Measurements from ENCODE around the gene SRMS. TPM values are rescaled to one million over a fixed set of nuclear protein-coding genes. Genes with fewer than 3 reads are reported as not detected.

SRMS gene
- total RNA-seq, 1 experiment from 2014 or later: 3.2 TPM

GRCh38 chr20:63580796-63581461 is 33.4 kb upstream of the SRMS start:
- Histone ChIP-seq H3K9me2 (ENCODE audit: insufficient read depth) (no peaks in the 10 kb centered on the region), H3K79me2 (ENCODE audit: insufficient read depth, low read length) (no peaks in the 10 kb centered on the region), H3K36me3 (ENCODE audit: control insufficient read depth in 1 of 2, insufficient read depth in 2 of 2, low read length in 2 of 2) (no peaks in the 10 kb centered on the region), H3K9me3 (ENCODE audit: control insufficient read depth in 1 of 2, insufficient read depth in 1 of 2, low read depth in 1 of 2, low read length in 2 of 2) (no peaks in the 10 kb centered on the region), H3K4me1 (ENCODE audit: control insufficient read depth in 1 of 2, insufficient read depth in 2 of 2, low read length in 2 of 2) (peaks cover 0 to 8% of the 10 kb centered on the region in 2 experiments; a peak in 1 of 4 replicates), H3K27me3 (ENCODE audit: insufficient read depth, low read length) (no peaks in the 10 kb centered on the region), H3K4me3 (replicated peaks in 1 of 2; ENCODE audit: low read depth in 1 of 2, low read length in 2 of 2) (no peak overlapping the region), H3K4me2 (ENCODE audit: low read length) (peak overlapping the region; percentile 20; the same call in 1 of the 2 replicates), H4K20me1 (ENCODE audit: insufficient read depth) (no peaks in the 10 kb centered on the region), H2AFZ (ENCODE audit: low read depth, low read length, poor library complexity, severe bottlenecking) (no peak overlapping the region), H3K27ac (ENCODE audit: low read depth, low read length) (no peak overlapping the region; the same call in 1 of the 2 replicates), H3K9ac (ENCODE audit: low read length) (no peak overlapping the region)
- peak; percentile 52 for DNase-seq (ENCODE audit: low read depth, low spot score)
- ChIA-PET POLR2A (interaction anchor here (1.4 kb wide), 1 partner anchor 61 kb away, joined by 3 read pairs; no protein-coding TSS in a partner anchor), CTCF (interaction anchor here (0.8 to 1.0 kb wide), 3 partner anchors 43 to 393 kb away, joined by 3 to 5 read pairs (median 3); partner anchors contain the start of gene PTK6), RAD21 (ENCODE audit: low non-redundant PET in 1 of 2, low total read pairs in 2 of 2, uncharacterized antibody in 2 of 2, unreplicated experiment in 2 of 2) (no interaction called here)
- intact Hi-C loops (cut with micrococcal nuclease): loop anchor here (5.0 kb wide), 1 partner anchor 116 kb away; the partner anchor contains the start of gene TNFRSF6B
- TF ChIP-seq RAD21 (IDR thresholded peaks at IDR 0.05; ENCODE audit: low read depth) (peak; percentile 90), CTCF (IDR thresholded peaks at IDR 0.05 in 2 of 3, conservative IDR thresholded peaks at IDR 0.05 in 1 of 3; ENCODE audit: borderline replicate concordance in 1 of 3, insufficient read depth in 1 of 3, low read depth in 2 of 3, low read length in 2 of 3) (peak; percentile 54 to 61 (median 60); a peak in 5 of 6 replicates), FOSL1 (IDR thresholded peaks at IDR 0.05; ENCODE audit: low read depth) (no peak)
- peak; percentile 92 for ATAC-seq
- BruUV-seq (replicated peaks): no TSS peak

GRCh38 chr20:63579017-63579694 is 31.6 kb upstream of the SRMS start:
- H3K27ac ChIP-seq (ENCODE audit: low read depth, low read length): no peak overlapping the region
- no peak for ATAC-seq

More at GRCh38 chr20:63579017-63579694, 31.6 kb upstream of the SRMS start:
- H4K20me1 ChIP-seq (ENCODE audit: insufficient read depth): no peaks in the 10 kb centered on the region
- POLR2A ChIA-PET: no interaction called here
- H3K27me3 ChIP-seq (ENCODE audit: insufficient read depth, low read length): no peaks in the 10 kb centered on the region
- RAD21 ChIA-PET (ENCODE audit: low non-redundant PET in 1 of 2, low total read pairs in 2 of 2, uncharacterized antibody in 2 of 2, unreplicated experiment in 2 of 2): no interaction called here
- no peaks in the 10 kb centered on the region for H3K9me3 ChIP-seq (ENCODE audit: control insufficient read depth in 1 of 2, insufficient read depth in 1 of 2, low read depth in 1 of 2, low read length in 2 of 2)
- CTCF ChIA-PET: no interaction called here
- no peak overlapping the region for H3K9ac ChIP-seq (ENCODE audit: low read length)
- intact Hi-C loops (cut with micrococcal nuclease): loop anchor here (10.0 kb wide), 1 partner anchor 46 kb away; the partner anchor contains the start of gene GMEB2
- H3K4me3 ChIP-seq (replicated peaks in 1 of 2; ENCODE audit: low read depth in 1 of 2, low read length in 2 of 2): no peak overlapping the region
- no peak for TF ChIP-seq TCF7L2 (IDR thresholded peaks at IDR 0.05; ENCODE audit: borderline replicate concordance, extremely low read depth, insufficient read depth, insufficient read length)
- no peak for TF ChIP-seq FOSL1 (IDR thresholded peaks at IDR 0.05; ENCODE audit: low read depth)
- TF ChIP-seq ZFX (IDR thresholded peaks at IDR 0.05): no peak
- TF ChIP-seq ATF3 (IDR thresholded peaks at IDR 0.05): no peak
- no peak for TF ChIP-seq ELF1 (IDR thresholded peaks at IDR 0.05; ENCODE audit: borderline replicate concordance, low read depth)
- no peak for TF ChIP-seq RAD21 (IDR thresholded peaks at IDR 0.05; ENCODE audit: low read depth)
- TF ChIP-seq EGR1 (IDR thresholded peaks at IDR 0.05; ENCODE audit: low read depth): no peak
- TF ChIP-seq SRF (IDR thresholded peaks at IDR 0.05; ENCODE audit: low read depth): no peak
- peaks cover 10 to 26% of the 10 kb centered on the region in 2 experiments; a peak in 3 of 4 replicates for H3K4me1 ChIP-seq (ENCODE audit: control insufficient read depth in 1 of 2, insufficient read depth in 2 of 2, low read length in 2 of 2)
- H3K36me3 ChIP-seq (ENCODE audit: control insufficient read depth in 1 of 2, insufficient read depth in 2 of 2, low read length in 2 of 2): no peaks in the 10 kb centered on the region
- H3K9me2 ChIP-seq (ENCODE audit: insufficient read depth): no peaks in the 10 kb centered on the region
- no TSS peak for BruUV-seq (replicated peaks)
- no peak for DNase-seq (ENCODE audit: low read depth, low spot score)
- no peak overlapping the region for H3K4me2 ChIP-seq (ENCODE audit: low read length)
- H2AFZ ChIP-seq (ENCODE audit: low read depth, low read length, poor library complexity, severe bottlenecking): no peak overlapping the region
- H3K79me2 ChIP-seq (ENCODE audit: insufficient read depth, low read length): no peaks in the 10 kb centered on the region
